ENCODE data around the gene MBD5.

Gene MBD5

GRCh38 chr2:148124271-148124670 is 103.4 kb downstream of the MBD5 start:
- DNase-seq (ENCODE audit: low spot score): no peak

GRCh38 chr2:148130581-148130980 is 109.7 kb downstream of the MBD5 start:
- DNase-seq (ENCODE audit: low spot score): no peak

- no peak for DNase-seq (ENCODE audit: low spot score)
These were observed 111.5 kb downstream of the MBD5 start for GRCh38 chr2:148132412-148132811.

GRCh38 chr2:148135705-148136104 is 114.8 kb downstream of the MBD5 start:
- DNase-seq (ENCODE audit: low spot score): no peak

GRCh38 chr2:148136441-148136840 is 115.5 kb downstream of the MBD5 start:
- DNase-seq (ENCODE audit: low spot score): no peak

GRCh38 chr2:148161909-148162435 is 141.1 kb downstream of the MBD5 start:
- DNase-seq (ENCODE audit: low spot score): no peak

- no peak for DNase-seq (ENCODE audit: low spot score)
These were observed 142.0 kb downstream of the MBD5 start for GRCh38 chr2:148162871-148163270.

- DNase-seq (ENCODE audit: low spot score): no peak
These were observed 145.1 kb downstream of the MBD5 start for GRCh38 chr2:148165975-148166374.

- DNase-seq (ENCODE audit: low spot score): no peak
These were observed 146.4 kb downstream of the MBD5 start for GRCh38 chr2:148167241-148167766.

GRCh38 chr2:148167855-148168254 is 147.0 kb downstream of the MBD5 start:
- no peak for DNase-seq (ENCODE audit: low spot score)

GRCh38 chr2:148172131-148172753 is 151.4 kb downstream of the MBD5 start:
- DNase-seq (ENCODE audit: low spot score): no peak

GRCh38 chr2:148173168-148173567 is 152.3 kb downstream of the MBD5 start:
- DNase-seq (ENCODE audit: low spot score): no peak

- no peak for DNase-seq (ENCODE audit: low spot score)
These were observed 156.7 kb downstream of the MBD5 start for GRCh38 chr2:148177559-148177958.

- no peak for DNase-seq (ENCODE audit: low spot score)
These were observed 158.8 kb downstream of the MBD5 start for GRCh38 chr2:148179724-148180123.

- no peak for DNase-seq (ENCODE audit: low spot score)
These were observed 164.1 kb downstream of the MBD5 start for GRCh38 chr2:148184976-148185375.

- DNase-seq (ENCODE audit: low spot score): no peak
These were observed 174.0 kb downstream of the MBD5 start for GRCh38 chr2:148194882-148195281.

GRCh38 chr2:148201075-148202004 is 180.4 kb downstream of the MBD5 start:
- peak; percentile 3 for DNase-seq (ENCODE audit: low spot score)

- no peak for DNase-seq (ENCODE audit: low spot score)
These were observed 181.3 kb downstream of the MBD5 start for GRCh38 chr2:148202237-148202636.

GRCh38 chr2:148207111-148207510 is 186.2 kb downstream of the MBD5 start:
- no peak for DNase-seq (ENCODE audit: low spot score)

GRCh38 chr2:148209603-148210002 is 188.7 kb downstream of the MBD5 start:
- no peak for DNase-seq (ENCODE audit: low spot score)

- DNase-seq (ENCODE audit: low spot score): no peak
These were observed 197.6 kb downstream of the MBD5 start for GRCh38 chr2:148218326-148219075.

GRCh38 chr2:148221166-148221565 is 200.3 kb downstream of the MBD5 start:
- DNase-seq (ENCODE audit: low spot score): no peak

All from germinal center (tissue), 1 donor.